Fibroblast of the aortic adventitia (primary cell): ENCODE data around the gene SLC3A2. TPM values are rescaled to one million over a fixed set of nuclear protein-coding genes. Genes with fewer than 3 reads are reported as not detected.
"Not testable (repeated sequence)": the region's sequence is repeated elsewhere in the genome, so short reads cannot be mapped to it uniquely, and the experiment has no call there.

ENCODE experiments used
- DNase-seq: peaks from one replicate; pipeline ENCODE4 v3.0.0-alpha.2; 2010; ENCODE audit warnings: low read depth
- H3K4me3 ChIP-seq: 2 replicates; pipeline ENCODE4 v1.5.1; 2011; ENCODE audit warnings: low read depth, mild to moderate bottlenecking, control low read depth, low read length, moderate library complexity
- total RNA-seq: library from RNA; depleted of rRNA; stranded (reverse); fragments of >200 nt; gene quantifications from 2 replicates; pipeline ENCODE4 v1.2.3, GENCODE V29; 2012; ENCODE audit warnings: low replicate concordance
- TF ChIP-seq, protein P1 (sequence below): IDR thresholded peaks from 2 replicates; pipeline ENCODE4 v1.5.1; 2011; ENCODE audit warnings: mild to moderate bottlenecking, low read length, control low read depth, inconsistent platforms; ENCODE audit not compliant: insufficient read depth

Gene SLC3A2
- total RNA-seq, 1 donor, result 174 TPM

DNA sequence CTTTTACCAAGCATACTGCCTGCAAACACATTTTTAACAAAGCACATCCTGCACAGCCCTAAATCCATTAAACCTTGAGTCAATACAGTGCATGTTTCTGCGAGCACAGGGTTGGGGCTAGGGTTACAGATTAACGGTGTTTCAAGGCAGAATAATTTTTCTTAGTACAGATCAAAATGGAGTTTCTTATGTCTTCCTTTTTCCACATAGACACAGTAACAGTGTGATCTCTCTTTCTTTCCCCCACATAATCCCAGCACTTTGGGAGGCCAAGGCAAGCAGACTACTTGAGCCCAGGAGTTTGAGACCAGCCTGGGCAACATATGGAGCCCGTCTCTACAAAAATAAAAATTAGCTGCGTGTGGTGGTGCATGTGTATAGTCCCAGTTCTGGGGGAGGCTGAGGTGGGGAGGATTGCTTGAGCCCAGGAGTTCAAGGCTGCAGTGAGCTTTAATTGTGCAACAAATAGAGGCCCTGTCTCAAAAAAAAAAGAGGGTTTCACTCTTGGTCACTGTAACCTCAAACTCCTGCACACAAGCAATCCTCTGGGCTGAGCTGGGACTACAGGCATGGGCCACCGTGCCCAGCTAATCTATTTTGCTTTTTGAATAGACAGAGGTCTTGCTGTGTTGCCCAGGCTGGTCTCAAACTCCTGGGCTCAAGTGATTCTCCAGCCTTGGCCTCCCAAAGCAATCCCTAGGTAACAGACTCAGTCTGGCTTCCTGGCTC, 19.7 kb upstream of the SLC3A2 start:
- TF ChIP-seq, protein P1, sequence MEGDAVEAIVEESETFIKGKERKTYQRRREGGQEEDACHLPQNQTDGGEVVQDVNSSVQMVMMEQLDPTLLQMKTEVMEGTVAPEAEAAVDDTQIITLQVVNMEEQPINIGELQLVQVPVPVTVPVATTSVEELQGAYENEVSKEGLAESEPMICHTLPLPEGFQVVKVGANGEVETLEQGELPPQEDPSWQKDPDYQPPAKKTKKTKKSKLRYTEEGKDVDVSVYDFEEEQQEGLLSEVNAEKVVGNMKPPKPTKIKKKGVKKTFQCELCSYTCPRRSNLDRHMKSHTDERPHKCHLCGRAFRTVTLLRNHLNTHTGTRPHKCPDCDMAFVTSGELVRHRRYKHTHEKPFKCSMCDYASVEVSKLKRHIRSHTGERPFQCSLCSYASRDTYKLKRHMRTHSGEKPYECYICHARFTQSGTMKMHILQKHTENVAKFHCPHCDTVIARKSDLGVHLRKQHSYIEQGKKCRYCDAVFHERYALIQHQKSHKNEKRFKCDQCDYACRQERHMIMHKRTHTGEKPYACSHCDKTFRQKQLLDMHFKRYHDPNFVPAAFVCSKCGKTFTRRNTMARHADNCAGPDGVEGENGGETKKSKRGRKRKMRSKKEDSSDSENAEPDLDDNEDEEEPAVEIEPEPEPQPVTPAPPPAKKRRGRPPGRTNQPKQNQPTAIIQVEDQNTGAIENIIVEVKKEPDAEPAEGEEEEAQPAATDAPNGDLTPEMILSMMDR, result no peak
- no peak for DNase-seq
- no peak overlapping the region for H3K4me3 ChIP-seq

DNA sequence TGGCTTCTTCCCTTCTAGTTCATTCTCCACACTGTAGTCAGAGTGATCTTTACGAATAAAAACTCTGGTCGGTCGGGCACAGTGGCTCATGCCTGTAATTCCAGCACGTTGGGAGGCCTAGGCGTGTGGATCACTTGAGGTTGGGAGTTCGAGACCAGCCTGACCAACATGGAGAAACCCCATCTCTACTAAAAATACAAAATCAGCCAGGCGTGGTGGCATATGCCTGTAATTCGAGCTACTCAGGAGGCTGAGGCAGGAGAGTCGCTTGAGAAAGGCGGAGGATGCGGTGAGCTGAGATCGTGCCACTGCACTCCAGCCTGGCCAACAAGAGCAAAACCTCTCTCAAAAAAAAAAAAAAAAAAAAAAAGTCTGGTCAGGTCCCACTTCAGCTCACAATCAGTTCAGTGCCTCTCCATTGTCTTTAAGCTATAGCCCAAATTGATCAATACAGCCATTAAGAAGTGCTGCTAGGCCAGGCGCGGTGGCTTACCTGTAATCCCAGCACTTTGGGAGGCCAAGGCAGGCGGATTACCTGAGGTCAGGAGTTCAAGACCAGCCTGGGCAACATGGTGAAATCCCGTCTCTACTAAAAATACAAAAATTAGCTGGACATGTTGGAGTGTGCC, 19.0 kb upstream of the SLC3A2 start:
- DNase-seq, H3K4me3 ChIP-seq: not testable (repeated sequence)

DNA sequence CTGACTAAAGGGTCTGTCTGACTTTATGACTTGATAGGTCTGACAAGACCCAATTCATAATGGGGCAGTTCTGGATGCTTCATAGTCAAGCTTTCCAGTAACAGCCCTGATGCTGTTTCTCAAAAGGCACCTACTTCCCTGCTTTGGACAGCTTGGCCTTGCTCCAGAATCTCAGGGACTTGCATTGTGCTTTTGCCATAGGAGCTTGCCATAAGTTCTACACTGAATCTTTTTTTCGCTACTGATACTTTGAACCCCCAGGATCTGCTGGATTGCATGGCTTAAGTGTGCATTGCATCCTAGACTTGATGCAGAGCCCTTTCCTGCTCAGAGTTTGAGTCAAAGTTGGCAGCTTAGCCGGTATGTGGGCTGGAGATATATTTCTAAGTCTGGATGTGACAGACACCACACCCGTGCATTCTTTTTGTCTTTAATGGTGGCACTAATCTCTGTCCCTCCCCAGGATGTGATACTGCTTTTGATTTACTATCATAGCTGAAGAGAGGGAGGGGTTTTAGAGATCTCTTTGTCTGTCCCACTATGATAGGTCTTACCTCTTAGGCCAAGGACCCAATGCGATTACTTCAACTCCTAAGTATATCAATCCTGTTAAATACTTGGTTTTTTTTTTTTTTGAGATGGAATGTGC, 16.9 kb upstream of the SLC3A2 start:
- H3K4me3 ChIP-seq, result no peak overlapping the region
- TF ChIP-seq, protein P1, result no peak
- peak; percentile 40 for DNase-seq

DNA sequence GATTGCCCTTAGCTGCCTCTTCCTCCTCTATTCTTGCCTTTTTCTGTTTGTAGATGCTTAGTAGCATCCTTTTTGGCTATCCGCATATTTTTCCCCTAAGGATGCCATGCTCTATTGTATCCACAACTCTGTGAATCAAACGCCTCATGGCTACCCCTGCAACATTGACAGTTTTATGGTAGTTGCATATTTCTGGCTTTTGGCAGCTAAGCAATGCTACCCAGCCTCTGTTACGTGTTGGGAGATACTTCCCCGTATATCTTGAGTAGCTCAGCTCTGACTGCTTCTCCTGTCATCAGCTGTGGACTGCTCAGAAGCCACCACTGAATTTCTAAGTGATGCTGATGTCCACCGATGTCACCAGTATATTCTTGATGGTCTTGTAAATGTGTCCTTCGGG, 15.1 kb upstream of the SLC3A2 start:
- no peak for DNase-seq
- H3K4me3 ChIP-seq, result no peak overlapping the region
- TF ChIP-seq, protein P1, result no peak

DNA sequence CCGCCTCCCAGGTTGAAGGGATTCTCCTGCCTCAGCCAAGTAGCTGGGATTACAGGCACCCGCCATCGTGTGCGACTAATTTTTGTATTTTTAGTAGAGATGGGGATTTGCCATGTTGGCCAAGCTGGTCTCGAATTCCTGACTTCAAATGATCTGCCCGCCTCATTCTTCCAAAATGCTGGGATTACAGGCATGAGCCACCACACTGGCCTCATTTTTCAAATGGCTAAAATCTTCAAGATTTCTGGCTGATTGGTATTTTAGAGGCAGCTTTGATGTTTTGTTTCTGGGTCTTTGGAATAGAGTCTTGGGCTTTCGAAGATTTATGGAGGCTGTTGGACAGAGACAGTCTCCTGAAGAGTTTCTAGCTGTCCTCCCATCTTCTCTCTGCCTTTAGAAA, 5.8 kb upstream of the SLC3A2 start:
- H3K4me3 ChIP-seq, result no peak overlapping the region
- no peak for DNase-seq
- TF ChIP-seq, protein P1, result no peak

DNA sequence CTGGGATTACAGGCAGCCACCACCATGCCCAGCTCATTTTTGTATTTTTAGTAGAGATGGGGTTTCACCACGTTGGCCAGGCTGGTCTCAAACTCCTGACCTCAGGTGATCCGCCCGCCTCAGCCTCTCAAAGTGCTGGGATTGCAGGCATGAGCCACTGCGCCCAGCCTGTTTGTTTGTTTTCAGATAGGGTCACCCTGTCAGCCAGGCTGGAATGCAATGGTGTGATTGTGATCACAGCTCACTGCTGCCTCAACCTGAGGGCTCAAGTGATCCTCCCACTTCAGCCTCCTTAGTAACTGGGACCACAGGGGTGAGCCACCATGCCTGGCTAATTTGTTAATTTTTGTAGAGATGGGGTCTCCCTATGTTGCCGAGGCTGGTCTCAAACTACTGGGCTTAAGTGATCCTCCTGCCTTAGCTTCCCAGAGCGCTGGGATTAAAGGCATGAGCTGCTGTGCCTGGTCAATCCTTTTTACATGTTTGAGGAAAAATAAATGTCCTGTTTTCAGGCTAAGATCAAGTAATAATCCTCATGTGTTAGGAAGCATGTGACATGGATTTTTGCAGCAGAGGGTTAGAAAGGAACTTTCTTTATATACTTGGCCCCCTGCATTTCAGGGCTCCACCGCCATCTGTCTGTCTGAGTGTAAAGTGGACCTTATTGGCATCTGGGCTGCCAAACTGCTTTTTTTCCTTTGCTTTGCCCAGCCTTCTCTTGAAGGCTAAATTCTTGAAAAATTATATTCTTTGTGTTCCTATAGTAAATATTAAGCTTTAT, 4.8 kb upstream of the SLC3A2 start:
- no peak for DNase-seq
- TF ChIP-seq, protein P1, result no peak
- H3K4me3 ChIP-seq, result no peak overlapping the region

DNA sequence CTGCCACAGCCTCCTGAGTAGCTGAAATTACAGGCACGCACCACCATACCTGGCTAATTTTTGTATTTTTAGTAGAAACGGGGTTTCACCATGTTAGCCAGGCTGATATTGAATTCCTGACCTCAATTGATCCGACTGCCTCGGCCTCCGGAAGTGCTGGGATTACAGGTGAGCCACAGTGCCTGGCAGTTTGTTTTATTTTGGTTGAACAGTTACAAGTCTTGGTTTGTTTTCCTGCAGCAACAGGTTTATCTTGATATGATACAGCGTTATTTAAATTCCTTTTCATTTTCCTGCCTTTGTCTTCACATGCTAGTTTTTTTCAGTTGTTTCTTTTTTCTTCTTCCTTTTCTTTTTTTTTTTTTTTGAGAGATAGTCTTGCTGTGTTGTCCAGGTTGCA, 4.0 kb upstream of the SLC3A2 start:
- no peak overlapping the region for H3K4me3 ChIP-seq
- no peak for DNase-seq
- TF ChIP-seq, protein P1, result no peak
